Measurements from ENCODE around the gene UGT1A9. TPM values are rescaled to one million over a fixed set of nuclear protein-coding genes. Genes with fewer than 3 reads are reported as not detected.

The UGT1A9 gene
- polyA plus RNA-seq, 1 donor from 2014 or later: not detected

DNA sequence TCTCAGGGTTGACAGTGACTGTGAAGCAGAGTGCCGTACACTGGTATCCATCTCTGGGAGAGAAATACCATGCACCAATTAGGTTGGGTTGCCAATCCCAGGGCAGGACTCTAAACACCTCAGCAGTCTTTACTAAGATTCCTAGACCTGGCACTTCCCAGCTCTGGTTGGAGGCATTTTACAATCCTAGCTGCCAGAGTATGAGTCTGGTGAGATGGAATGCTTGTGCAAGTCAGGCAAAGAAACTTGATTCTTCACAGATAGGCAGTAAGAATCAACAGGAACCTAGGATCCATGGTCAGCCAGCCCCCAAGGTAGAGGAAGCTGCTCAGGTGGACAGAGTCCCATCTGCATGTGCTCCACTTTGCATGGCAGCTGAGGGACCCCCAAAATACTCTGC, 35.0 kb downstream of the UGT1A9 start:
- no peaks in the 10 kb centered on the region for H3K27me3 ChIP-seq (ENCODE audit: insufficient read depth, low read depth, low read length)
- H4K20me1 ChIP-seq (ENCODE audit: insufficient read depth): no peaks in the 10 kb centered on the region
- H3K36me3 ChIP-seq (ENCODE audit: insufficient read depth, low read length): no peaks in the 10 kb centered on the region
- H3K4me2 ChIP-seq (ENCODE audit: low read length): no peak overlapping the region
- no peaks in the 10 kb centered on the region for H3K9me3 ChIP-seq (ENCODE audit: low read length)
- no peak overlapping the region for H3K27ac ChIP-seq (ENCODE audit: low read length)
- no peak for TF ChIP-seq RAD21 (conservative IDR thresholded peaks at IDR 0.05)
- TF ChIP-seq EZH2 (IDR thresholded peaks at IDR 0.05; ENCODE audit: borderline replicate concordance, insufficient read depth, low read length, poor library complexity, severe bottlenecking): no peak
- TF ChIP-seq, protein P1, sequence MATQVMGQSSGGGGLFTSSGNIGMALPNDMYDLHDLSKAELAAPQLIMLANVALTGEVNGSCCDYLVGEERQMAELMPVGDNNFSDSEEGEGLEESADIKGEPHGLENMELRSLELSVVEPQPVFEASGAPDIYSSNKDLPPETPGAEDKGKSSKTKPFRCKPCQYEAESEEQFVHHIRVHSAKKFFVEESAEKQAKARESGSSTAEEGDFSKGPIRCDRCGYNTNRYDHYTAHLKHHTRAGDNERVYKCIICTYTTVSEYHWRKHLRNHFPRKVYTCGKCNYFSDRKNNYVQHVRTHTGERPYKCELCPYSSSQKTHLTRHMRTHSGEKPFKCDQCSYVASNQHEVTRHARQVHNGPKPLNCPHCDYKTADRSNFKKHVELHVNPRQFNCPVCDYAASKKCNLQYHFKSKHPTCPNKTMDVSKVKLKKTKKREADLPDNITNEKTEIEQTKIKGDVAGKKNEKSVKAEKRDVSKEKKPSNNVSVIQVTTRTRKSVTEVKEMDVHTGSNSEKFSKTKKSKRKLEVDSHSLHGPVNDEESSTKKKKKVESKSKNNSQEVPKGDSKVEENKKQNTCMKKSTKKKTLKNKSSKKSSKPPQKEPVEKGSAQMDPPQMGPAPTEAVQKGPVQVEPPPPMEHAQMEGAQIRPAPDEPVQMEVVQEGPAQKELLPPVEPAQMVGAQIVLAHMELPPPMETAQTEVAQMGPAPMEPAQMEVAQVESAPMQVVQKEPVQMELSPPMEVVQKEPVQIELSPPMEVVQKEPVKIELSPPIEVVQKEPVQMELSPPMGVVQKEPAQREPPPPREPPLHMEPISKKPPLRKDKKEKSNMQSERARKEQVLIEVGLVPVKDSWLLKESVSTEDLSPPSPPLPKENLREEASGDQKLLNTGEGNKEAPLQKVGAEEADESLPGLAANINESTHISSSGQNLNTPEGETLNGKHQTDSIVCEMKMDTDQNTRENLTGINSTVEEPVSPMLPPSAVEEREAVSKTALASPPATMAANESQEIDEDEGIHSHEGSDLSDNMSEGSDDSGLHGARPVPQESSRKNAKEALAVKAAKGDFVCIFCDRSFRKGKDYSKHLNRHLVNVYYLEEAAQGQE (IDR thresholded peaks at IDR 0.05; ENCODE audit: borderline replicate concordance): no peak
- no peak for TF ChIP-seq TAF1 (IDR thresholded peaks at IDR 0.05; ENCODE audit: low read depth)
- TF ChIP-seq, protein P2, sequence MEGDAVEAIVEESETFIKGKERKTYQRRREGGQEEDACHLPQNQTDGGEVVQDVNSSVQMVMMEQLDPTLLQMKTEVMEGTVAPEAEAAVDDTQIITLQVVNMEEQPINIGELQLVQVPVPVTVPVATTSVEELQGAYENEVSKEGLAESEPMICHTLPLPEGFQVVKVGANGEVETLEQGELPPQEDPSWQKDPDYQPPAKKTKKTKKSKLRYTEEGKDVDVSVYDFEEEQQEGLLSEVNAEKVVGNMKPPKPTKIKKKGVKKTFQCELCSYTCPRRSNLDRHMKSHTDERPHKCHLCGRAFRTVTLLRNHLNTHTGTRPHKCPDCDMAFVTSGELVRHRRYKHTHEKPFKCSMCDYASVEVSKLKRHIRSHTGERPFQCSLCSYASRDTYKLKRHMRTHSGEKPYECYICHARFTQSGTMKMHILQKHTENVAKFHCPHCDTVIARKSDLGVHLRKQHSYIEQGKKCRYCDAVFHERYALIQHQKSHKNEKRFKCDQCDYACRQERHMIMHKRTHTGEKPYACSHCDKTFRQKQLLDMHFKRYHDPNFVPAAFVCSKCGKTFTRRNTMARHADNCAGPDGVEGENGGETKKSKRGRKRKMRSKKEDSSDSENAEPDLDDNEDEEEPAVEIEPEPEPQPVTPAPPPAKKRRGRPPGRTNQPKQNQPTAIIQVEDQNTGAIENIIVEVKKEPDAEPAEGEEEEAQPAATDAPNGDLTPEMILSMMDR (IDR thresholded peaks at IDR 0.05; ENCODE audit: poor library complexity, severe bottlenecking): no peak
- no peak for TF ChIP-seq POLR2AphosphoS5 (IDR thresholded peaks at IDR 0.05)
- no peak for TF ChIP-seq MXI1 (conservative IDR thresholded peaks at IDR 0.05; ENCODE audit: poor library complexity, severe bottlenecking)
- TF ChIP-seq SMC3 (conservative IDR thresholded peaks at IDR 0.05; ENCODE audit: poor library complexity): no peak
- no peak for TF ChIP-seq EP300 (conservative IDR thresholded peaks at IDR 0.05; ENCODE audit: poor library complexity, severe bottlenecking)
- no peaks in the 10 kb centered on the region for H3K9me2 ChIP-seq (ENCODE audit: insufficient read depth, low read length)
- no peaks in the 10 kb centered on the region for H3K79me2 ChIP-seq (replicated peaks; ENCODE audit: insufficient read depth, low read length)
- H3K4me3 ChIP-seq (ENCODE audit: low read length): no peak overlapping the region
- no peaks in the 10 kb centered on the region for H3F3A ChIP-seq (ENCODE audit: insufficient read depth, low read length, poor library complexity, severe bottlenecking)
- no peak overlapping the region for H2AFZ ChIP-seq (ENCODE audit: low read depth, low read length)
- no peak overlapping the region for H3K9ac ChIP-seq (ENCODE audit: low read length)

DNA sequence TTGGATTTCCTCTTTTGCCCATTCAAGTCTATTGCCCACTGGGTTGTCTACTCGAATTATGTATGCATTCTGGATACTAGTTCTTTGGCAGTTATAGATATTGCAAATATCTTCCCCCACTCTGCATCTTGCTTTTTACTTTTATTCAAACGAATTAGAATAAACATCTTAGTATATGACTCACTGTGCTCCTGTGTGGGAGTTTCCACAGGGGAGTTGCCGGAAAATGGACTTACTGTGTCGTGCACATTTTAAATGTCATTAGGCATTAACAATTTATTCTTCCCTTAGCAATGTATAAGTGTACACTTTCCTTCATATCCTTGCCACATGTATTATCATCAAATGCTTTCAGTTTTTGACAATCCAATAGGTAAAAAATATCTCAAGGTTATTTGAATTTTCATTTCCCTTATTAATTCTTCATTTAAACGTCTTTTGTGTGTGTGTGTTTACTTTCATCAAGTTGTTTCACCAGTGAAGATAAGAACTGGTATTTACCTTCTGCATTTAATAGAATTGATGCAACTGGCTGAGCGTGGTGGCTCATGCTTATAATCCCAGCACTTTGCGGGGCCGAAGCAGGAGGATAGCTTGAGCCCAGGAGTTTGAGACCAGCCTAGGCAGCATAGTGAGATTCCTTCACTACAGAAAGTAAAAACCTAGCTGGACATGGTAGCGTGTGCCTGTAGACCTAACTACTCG, 36.4 kb downstream of the UGT1A9 start:
- H2AFZ ChIP-seq (ENCODE audit: low read depth, low read length): no peak overlapping the region
- no peaks in the 10 kb centered on the region for H3K9me3 ChIP-seq (ENCODE audit: low read length)
- no peaks in the 10 kb centered on the region for H3F3A ChIP-seq (ENCODE audit: insufficient read depth, low read length, poor library complexity, severe bottlenecking)
- H3K9ac ChIP-seq (ENCODE audit: low read length): no peak overlapping the region
- no peaks in the 10 kb centered on the region for H3K9me2 ChIP-seq (ENCODE audit: insufficient read depth, low read length)
- H3K4me2 ChIP-seq (ENCODE audit: low read length): no peak overlapping the region
- no peaks in the 10 kb centered on the region for H3K27me3 ChIP-seq (ENCODE audit: insufficient read depth, low read depth, low read length)
- no peaks in the 10 kb centered on the region for H3K79me2 ChIP-seq (replicated peaks; ENCODE audit: insufficient read depth, low read length)
- no peak overlapping the region for H3K4me3 ChIP-seq (ENCODE audit: low read length)
- H3K36me3 ChIP-seq (ENCODE audit: insufficient read depth, low read length): no peaks in the 10 kb centered on the region
- TF ChIP-seq EP300 (conservative IDR thresholded peaks at IDR 0.05; ENCODE audit: poor library complexity, severe bottlenecking) (no peak), RAD21 (conservative IDR thresholded peaks at IDR 0.05) (no peak), MXI1 (conservative IDR thresholded peaks at IDR 0.05; ENCODE audit: poor library complexity, severe bottlenecking) (no peak), POLR2AphosphoS5 (IDR thresholded peaks at IDR 0.05) (no peak), EZH2 (IDR thresholded peaks at IDR 0.05; ENCODE audit: borderline replicate concordance, insufficient read depth, low read length, poor library complexity, severe bottlenecking) (no peak), TAF1 (IDR thresholded peaks at IDR 0.05; ENCODE audit: low read depth) (no peak), SMC3 (conservative IDR thresholded peaks at IDR 0.05; ENCODE audit: poor library complexity) (no peak)
- TF ChIP-seq, protein P1 (IDR thresholded peaks at IDR 0.05; ENCODE audit: borderline replicate concordance): no peak
- TF ChIP-seq, protein P2 (IDR thresholded peaks at IDR 0.05; ENCODE audit: poor library complexity, severe bottlenecking): no peak
- H3K27ac ChIP-seq (ENCODE audit: low read length): no peak overlapping the region
- H4K20me1 ChIP-seq (ENCODE audit: insufficient read depth): no peaks in the 10 kb centered on the region

Measured in neural cell (in vitro differentiated cells).